AG09309 (cell line): ENCODE data around the gene FKBP4.
A peak's percentile ranks its signal among the peaks of the same experiment; 100 is the strongest.

Experiments
- DNase-seq: peaks from one replicate; pipeline ENCODE4 v3.0.0-alpha.2; 2010; ENCODE audit warnings: low read depth
- H3K4me3 ChIP-seq: 2 replicates; pipeline ENCODE4 v1.5.1; 2011; ENCODE audit warnings: mild to moderate bottlenecking, low read depth, low read length, moderate library complexity; ENCODE audit not compliant: control insufficient read depth
- CTCF ChIP-seq: IDR thresholded peaks from 2 replicates; pipeline ENCODE4 v1.5.1; 2011; ENCODE audit warnings: mild to moderate bottlenecking, low read depth, low read length, inconsistent platforms; ENCODE audit not compliant: insufficient read depth, control insufficient read depth; ENCODE audit errors: missing control alignments

Gene FKBP4

GRCh38 chr12:2811801-2812200, 17.0 kb downstream of the FKBP4 start:
- peak overlapping the region; percentile 84 for H3K4me3 ChIP-seq
- no peak for TF ChIP-seq CTCF
- DNase-seq = no peak

GRCh38 chr12:2812290-2813213, 17.8 kb downstream of the FKBP4 start, which contains the start of gene ITFG2:
ITFG2 (plus strand) TSS chr12:2812668; CDS start chr12:2812761, 93 bp downstream.
- no peak for TF ChIP-seq CTCF
- peak within 1 kb of the TSS; percentile 84 for H3K4me3 ChIP-seq
- DNase-seq = peak; percentile 92

GRCh38 chr12:2813214-2814185, 18.7 kb downstream of the FKBP4 start:
- peak; percentile 43 for DNase-seq
- TF ChIP-seq CTCF = peak; percentile 79
- H3K4me3 ChIP-seq = peak overlapping the region; percentile 84

GRCh38 chr12:2819810-2820209, 25.0 kb downstream of the FKBP4 start:
- no peak overlapping the region for H3K4me3 ChIP-seq
- no peak for DNase-seq
- no peak for TF ChIP-seq CTCF

- TF ChIP-seq CTCF = no peak
- no peak for DNase-seq
- no peak overlapping the region for H3K4me3 ChIP-seq
These were observed 25.7 kb downstream of the FKBP4 start for GRCh38 chr12:2820432-2820831.

- DNase-seq = no peak
- H3K4me3 ChIP-seq = no peak overlapping the region
- no peak for TF ChIP-seq CTCF
These were observed 28.7 kb downstream of the FKBP4 start for GRCh38 chr12:2823483-2823882.
